Uterus (tissue), 4 donors: ENCODE results near the gene FMN2. TPM values are rescaled to one million over a fixed set of nuclear protein-coding genes. Genes with fewer than 3 reads are reported as not detected.

ENCODE experiments used
- DNase-seq, 2 donors: peaks; one replicate each; pipeline ENCODE4 v3.0.0-alpha.2; 2019 to 2020
- H3K27ac ChIP-seq, 2 donors: fragments of 200-600 bp; sonication (generic); 1 replicate in 1 of 2; 2 replicates in 1 of 2; pipeline ENCODE4 v1.5.1; 2016 to 2018
- H3K27me3 ChIP-seq, 2 donors: fragments of 200-600 bp; sonication (generic); one replicate each; pipeline ENCODE4 v1.5.1; 2018 to 2019; ENCODE audit warnings: control low read depth in 1 of 2
- H3K36me3 ChIP-seq, 2 donors: fragments of 200-600 bp; sonication (generic); one replicate each; pipeline ENCODE4 v1.5.1; 2019; ENCODE audit warnings: control low read depth in 1 of 2
- H3K4me1 ChIP-seq, 2 donors: fragments of 200-600 bp; sonication (generic); one replicate each; pipeline ENCODE4 v1.5.1; 2018 to 2019; ENCODE audit warnings: control low read depth in 1 of 2
- H3K4me3 ChIP-seq, 2 donors: fragments of 200-600 bp; sonication (generic); 1 replicate in 1 of 2; 2 replicates in 1 of 2; pipeline ENCODE4 v1.5.1; 2018 to 2019; ENCODE audit warnings: mild to moderate bottlenecking in 1 of 2
- H3K9me3 ChIP-seq, 2 donors: fragments of 200-600 bp; sonication (generic); one replicate each; pipeline ENCODE4 v1.5.1; 2019; ENCODE audit warnings: control low read depth in 1 of 2
- POLR2A ChIP-seq, 2 donors: fragments of 450-650 bp; IDR thresholded peaks; one replicate each; pipeline ENCODE4 v1.6.1; 2016; ENCODE audit warnings: antibody characterized with exemption in 2 of 2, mild to moderate bottlenecking in 1 of 2, moderate library complexity in 1 of 2
- intact Hi-C: fragments of 100-400 bp; cut with DNase I; formaldehyde crosslinking; loops from one replicate; pipeline ENCODE4 v1.15.1; 2023; ENCODE audit warnings: low total_unique reads
- total RNA-seq, 4 donors: library from RNA; depleted of rRNA in 3 of 4; stranded (reverse); fragments of >200 nt in 3 of 4; gene quantifications; one replicate each; pipeline versions ENCODE4 v1.1.0 to v1.2.4, GENCODE V29; 2014 to 2023
- TF ChIP-seq, protein P1 (sequence below), 4 experiments: fragments of 200-600 bp in 2 of 4; fragments of 450-650 bp in 2 of 4; sonication (generic) in 2 of 4; IDR thresholded peaks; one replicate each; pipeline ENCODE4 v1.5.1; 2016 to 2019; ENCODE audit warnings: antibody characterized with exemption in 4 of 4, mild to moderate bottlenecking in 2 of 4, moderate library complexity in 1 of 4
- donor health status: DM: yes; HTN: yes; CAD: no.

The FMN2 gene
- total RNA-seq, 4 donors from 2014 or later, result 1.0 to 6.5 (median 2.3) TPM; not detected in 1

DNA sequence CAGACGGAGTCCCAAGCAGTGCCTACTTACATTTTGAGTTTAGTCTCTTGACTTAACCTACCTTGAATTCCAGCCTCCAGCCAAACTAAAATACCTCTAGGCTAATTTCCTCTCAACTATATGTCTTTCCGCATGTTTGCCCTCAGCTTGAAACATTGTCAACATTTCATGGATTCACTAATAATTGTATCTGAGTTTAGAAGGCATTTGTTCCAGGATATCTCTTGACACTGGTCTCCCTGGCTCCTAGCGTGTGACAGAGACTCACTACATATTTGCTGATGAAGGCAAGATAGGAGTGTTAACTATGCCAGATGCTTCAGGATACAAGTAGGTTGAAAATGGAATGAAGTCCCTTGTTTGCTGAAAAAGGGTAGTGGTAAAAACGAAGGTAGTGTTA is 384.1 kb downstream of the FMN2 start:
- Histone ChIP-seq H3K9me3 (no peaks in the 10 kb centered on the region), H3K4me1 (no peaks in the 10 kb centered on the region), H3K36me3 (no peaks in the 10 kb centered on the region), H3K27me3 (no peaks in the 10 kb centered on the region), H3K4me3 (no peak overlapping the region), H3K27ac (no peak overlapping the region)
- DNase-seq, result no peak
- intact Hi-C loops, result no loop called here
- TF ChIP-seq POLR2A (IDR thresholded peaks at IDR 0.05), result no peak
- TF ChIP-seq, protein P1, sequence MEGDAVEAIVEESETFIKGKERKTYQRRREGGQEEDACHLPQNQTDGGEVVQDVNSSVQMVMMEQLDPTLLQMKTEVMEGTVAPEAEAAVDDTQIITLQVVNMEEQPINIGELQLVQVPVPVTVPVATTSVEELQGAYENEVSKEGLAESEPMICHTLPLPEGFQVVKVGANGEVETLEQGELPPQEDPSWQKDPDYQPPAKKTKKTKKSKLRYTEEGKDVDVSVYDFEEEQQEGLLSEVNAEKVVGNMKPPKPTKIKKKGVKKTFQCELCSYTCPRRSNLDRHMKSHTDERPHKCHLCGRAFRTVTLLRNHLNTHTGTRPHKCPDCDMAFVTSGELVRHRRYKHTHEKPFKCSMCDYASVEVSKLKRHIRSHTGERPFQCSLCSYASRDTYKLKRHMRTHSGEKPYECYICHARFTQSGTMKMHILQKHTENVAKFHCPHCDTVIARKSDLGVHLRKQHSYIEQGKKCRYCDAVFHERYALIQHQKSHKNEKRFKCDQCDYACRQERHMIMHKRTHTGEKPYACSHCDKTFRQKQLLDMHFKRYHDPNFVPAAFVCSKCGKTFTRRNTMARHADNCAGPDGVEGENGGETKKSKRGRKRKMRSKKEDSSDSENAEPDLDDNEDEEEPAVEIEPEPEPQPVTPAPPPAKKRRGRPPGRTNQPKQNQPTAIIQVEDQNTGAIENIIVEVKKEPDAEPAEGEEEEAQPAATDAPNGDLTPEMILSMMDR (IDR thresholded peaks at IDR 0.05), result no peak

- Histone ChIP-seq H3K4me3 (no peak overlapping the region), H3K27ac (no peak overlapping the region), H3K4me1 (no peaks in the 10 kb centered on the region), H3K36me3 (no peaks in the 10 kb centered on the region), H3K9me3 (no peaks in the 10 kb centered on the region), H3K27me3 (no peaks in the 10 kb centered on the region)
- DNase-seq, result no peak
- TF ChIP-seq, protein P1 (IDR thresholded peaks at IDR 0.05), result no peak
- TF ChIP-seq POLR2A (IDR thresholded peaks at IDR 0.05), result no peak
- intact Hi-C loops, result no loop called here
Measured at GRCh38 chr1:240478536-240478935, 386.9 kb downstream of the FMN2 start.

GRCh38 chr1:240484804-240485443 is 393.2 kb downstream of the FMN2 start:
- DNase-seq, result no peak
- Histone ChIP-seq H3K9me3 (no peaks in the 10 kb centered on the region), H3K36me3 (no peaks in the 10 kb centered on the region), H3K27me3 (no peaks in the 10 kb centered on the region), H3K4me3 (no peak overlapping the region), H3K4me1 (no peaks in the 10 kb centered on the region), H3K27ac (no peak overlapping the region)
- no peak for TF ChIP-seq POLR2A (IDR thresholded peaks at IDR 0.05)
- intact Hi-C loops, result no loop called here

DNA sequence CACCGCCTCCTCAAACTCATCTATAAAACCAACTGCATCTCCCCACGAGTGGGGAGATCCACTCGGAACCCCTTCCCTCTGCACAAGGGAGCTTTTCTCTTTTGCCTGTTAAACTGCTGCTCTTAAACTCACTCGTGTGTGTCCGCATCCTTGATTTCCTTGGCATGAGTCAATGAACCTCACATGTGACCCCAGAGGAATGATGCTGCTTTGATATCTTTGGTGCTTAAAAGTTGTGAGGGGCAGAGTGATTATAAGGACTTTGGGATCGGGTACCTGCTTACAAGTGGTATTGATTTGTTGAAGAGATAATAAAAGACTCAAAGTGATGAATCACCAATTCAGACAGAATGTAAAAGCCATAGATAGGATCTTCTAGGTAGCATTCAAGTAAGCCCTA is 394.9 kb downstream of the FMN2 start:
- Histone ChIP-seq H3K27ac (no peak overlapping the region), H3K4me3 (no peak overlapping the region), H3K4me1 (no peaks in the 10 kb centered on the region), H3K27me3 (no peaks in the 10 kb centered on the region), H3K36me3 (no peaks in the 10 kb centered on the region), H3K9me3 (no peaks in the 10 kb centered on the region)
- intact Hi-C loops, result no loop called here
- no peak for TF ChIP-seq POLR2A (IDR thresholded peaks at IDR 0.05)
- TF ChIP-seq, protein P1 (IDR thresholded peaks at IDR 0.05), result no peak
- no peak for DNase-seq

DNA sequence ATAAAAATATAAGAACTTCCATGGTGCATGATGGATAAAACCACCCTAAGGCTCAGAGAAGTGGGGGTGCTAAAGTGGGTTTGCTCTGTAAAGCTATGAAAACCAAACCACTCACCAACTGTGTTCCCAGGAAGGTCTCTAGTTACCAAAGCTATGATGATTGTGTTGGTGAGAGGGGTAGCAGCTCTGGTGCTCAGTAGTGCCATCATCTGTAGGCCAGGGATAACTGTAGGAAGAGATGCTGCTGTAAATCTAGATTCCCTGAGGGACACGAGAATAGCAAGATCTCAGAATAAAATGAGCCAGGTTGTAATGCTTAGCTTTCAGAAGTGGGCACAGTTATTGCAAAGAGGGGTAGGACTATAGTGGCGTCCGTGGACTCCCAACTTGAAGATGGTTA is 395.8 kb downstream of the FMN2 start:
- intact Hi-C loops, result no loop called here
- no peak overlapping the region for H3K27ac ChIP-seq
- H3K27me3 ChIP-seq, result no peaks in the 10 kb centered on the region
- no peaks in the 10 kb centered on the region for H3K9me3 ChIP-seq
- no peaks in the 10 kb centered on the region for H3K4me1 ChIP-seq
- no peak for DNase-seq
- no peaks in the 10 kb centered on the region for H3K36me3 ChIP-seq
- no peak for TF ChIP-seq POLR2A (IDR thresholded peaks at IDR 0.05)
- TF ChIP-seq, protein P1 (IDR thresholded peaks at IDR 0.05), result no peak
- no peak overlapping the region for H3K4me3 ChIP-seq

GRCh38 chr1:240491156-240491555 is 399.5 kb downstream of the FMN2 start:
- no peaks in the 10 kb centered on the region for H3K27me3 ChIP-seq
- TF ChIP-seq, protein P1 (IDR thresholded peaks at IDR 0.05), result no peak
- no peak for TF ChIP-seq POLR2A (IDR thresholded peaks at IDR 0.05)
- no peaks in the 10 kb centered on the region for H3K9me3 ChIP-seq
- H3K4me1 ChIP-seq, result no peaks in the 10 kb centered on the region
- intact Hi-C loops, result no loop called here
- no peak overlapping the region for H3K27ac ChIP-seq
- no peak for DNase-seq
- no peaks in the 10 kb centered on the region for H3K36me3 ChIP-seq
- no peak overlapping the region for H3K4me3 ChIP-seq
